RKO (cell line): ENCODE data around the gene SLC6A7.
"Not testable (repeated sequence)": the region's sequence is repeated elsewhere in the genome, so short reads cannot be mapped to it uniquely, and the experiment has no call there.

Experiments used
- DNase-seq: peaks from one replicate; pipeline ENCODE4 v3.0.0-alpha.2; 2016; ENCODE audit warnings: low spot score

Gene SLC6A7

GRCh38 chr5:150217873-150218692 lies 28.2 kb downstream of the SLC6A7 start:
- peak; percentile 75 for DNase-seq

DNA sequence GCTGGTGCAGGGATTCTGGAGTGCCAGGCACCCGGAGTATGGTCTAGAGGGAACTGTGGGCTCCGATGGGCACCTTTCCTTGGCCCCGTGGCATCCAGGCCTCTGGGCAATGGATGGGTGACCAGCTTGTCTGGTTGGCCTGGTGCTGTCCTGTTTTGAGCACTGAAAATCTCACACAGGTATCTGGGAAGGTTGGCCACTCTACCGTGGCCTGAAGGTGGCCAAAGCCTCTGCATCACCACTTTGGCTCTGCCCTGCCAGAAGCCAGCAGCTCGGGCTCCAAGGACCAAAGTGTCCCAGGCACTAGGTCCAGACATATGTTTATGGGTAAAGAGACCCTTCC lies 28.8 kb downstream of the SLC6A7 start:
- no peak for DNase-seq

DNA sequence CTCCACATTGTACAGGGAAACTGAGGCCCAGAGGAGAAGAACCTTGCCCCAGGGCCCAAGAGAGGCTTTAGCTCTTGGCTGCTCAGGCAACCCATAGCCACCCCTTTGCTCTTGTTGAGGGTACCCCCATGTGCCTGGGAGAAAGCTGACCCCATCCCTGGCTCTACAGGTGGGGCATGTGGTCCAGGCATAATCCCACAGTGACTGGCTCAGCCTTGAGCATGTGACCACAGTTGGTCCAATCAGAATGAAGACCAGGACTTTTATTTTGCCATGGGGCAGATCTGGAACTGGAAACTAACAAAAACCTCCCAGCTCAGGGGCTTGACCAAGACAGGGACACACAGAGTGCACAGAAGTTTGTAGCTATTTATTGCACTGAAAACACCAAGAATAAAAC lies 29.3 kb downstream of the SLC6A7 start:
- no peak for DNase-seq

DNA sequence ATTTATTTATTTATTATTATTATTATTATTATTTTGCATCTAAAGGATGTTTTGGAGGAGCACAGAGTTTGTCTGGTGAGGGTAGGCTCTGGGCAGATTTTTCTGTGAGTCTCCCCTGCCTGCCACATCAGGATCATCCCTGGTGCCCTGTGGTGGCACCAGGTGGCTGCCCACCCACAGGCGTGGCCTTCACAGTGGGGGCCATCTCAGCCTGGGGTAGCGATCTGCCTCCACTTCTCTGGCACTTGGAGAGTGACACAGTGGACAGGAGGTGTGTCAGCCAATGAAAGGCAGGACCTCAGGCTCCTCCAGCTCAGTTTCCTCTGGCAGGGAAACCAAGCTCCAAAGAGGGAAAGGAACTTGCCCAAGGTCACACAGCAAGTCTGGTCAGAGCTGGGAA lies 30.0 kb downstream of the SLC6A7 start:
- no peak for DNase-seq

GRCh38 chr5:150221471-150221870 lies 31.6 kb downstream of the SLC6A7 start:
- DNase-seq = no peak

GRCh38 chr5:150222906-150223305 lies 33.0 kb downstream of the SLC6A7 start:
- DNase-seq = no peak

GRCh38 chr5:150223474-150223873 lies 33.6 kb downstream of the SLC6A7 start:
- no peak for DNase-seq

- DNase-seq = no peak
These were observed 34.7 kb downstream of the SLC6A7 start for GRCh38 chr5:150224483-150225027.

- DNase-seq = no peak
These were observed 37.2 kb downstream of the SLC6A7 start for GRCh38 chr5:150227036-150227435.

- no peak for DNase-seq
These were observed 37.9 kb downstream of the SLC6A7 start for GRCh38 chr5:150227606-150228273.

GRCh38 chr5:150229571-150229970 lies 39.7 kb downstream of the SLC6A7 start:
- no peak for DNase-seq

GRCh38 chr5:150230842-150231241 lies 41.0 kb downstream of the SLC6A7 start:
- DNase-seq = no peak

DNA sequence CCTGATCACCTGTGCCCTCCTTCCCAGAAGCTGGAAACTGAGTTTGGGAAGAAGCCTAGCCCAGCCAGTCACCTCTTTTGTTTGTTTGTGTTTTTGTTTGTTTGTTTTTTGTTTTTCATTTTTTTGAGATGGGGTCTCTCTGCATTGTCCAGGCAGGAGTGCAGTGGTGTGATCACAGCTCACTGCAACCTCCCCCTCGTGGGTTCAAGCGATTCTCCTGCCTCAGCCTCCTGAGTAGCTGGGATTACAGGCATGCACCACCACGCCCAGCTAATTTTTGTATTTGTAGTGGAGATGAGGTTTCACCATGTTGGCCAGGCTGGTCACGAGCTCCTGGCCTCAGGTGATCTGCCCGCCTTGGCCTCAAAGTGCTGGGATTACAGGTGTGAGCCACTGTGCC lies 43.8 kb downstream of the SLC6A7 start:
- DNase-seq = not testable (repeated sequence)

DNA sequence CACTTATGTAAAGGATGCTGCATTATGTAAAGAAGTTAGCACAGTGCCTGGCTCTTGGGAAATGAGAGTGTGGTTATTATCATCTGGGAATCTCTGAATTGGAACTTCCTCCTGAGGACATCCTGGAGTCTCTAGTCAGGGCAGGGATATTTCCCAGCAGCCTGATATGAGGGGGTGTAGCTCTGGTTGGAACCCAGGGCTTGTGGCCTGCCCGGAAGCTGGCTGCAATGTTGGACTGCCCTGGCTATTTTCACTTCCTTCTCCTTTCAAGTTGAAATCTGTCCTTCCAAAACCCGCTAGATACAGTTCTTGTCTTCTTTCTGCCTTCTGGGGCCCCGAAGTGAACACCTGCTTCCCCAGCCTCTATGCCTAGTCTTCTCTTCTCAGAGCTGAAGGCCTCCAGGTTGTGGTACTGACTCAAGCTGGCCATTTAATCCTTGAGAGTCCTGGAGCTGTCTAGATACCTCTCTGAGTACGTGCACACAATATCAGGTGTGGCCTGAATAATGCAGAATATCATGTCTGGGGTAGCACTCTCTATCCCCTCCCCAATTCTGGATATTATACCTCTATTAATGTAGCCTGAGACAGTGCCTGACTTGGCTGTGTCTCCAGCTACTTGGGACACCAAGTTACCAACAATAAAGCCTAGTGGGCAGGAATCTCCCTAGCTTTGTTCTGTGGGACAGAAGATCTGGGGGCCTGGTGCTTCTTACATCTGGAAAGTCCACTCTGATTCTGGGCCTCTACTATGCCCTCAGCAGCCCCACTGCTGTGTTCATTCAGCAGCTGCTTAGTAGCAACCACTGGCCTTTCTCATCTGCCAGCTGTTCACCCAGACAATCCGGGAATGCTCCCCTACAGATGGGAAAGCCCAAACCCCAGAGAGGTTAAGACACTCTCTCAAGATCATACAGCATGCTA lies 45.0 kb downstream of the SLC6A7 start:
- DNase-seq = no peak

GRCh38 chr5:150235500-150235854 lies 45.6 kb downstream of the SLC6A7 start:
- no peak for DNase-seq

GRCh38 chr5:150236313-150236712 lies 46.5 kb downstream of the SLC6A7 start:
- no peak for DNase-seq

DNA sequence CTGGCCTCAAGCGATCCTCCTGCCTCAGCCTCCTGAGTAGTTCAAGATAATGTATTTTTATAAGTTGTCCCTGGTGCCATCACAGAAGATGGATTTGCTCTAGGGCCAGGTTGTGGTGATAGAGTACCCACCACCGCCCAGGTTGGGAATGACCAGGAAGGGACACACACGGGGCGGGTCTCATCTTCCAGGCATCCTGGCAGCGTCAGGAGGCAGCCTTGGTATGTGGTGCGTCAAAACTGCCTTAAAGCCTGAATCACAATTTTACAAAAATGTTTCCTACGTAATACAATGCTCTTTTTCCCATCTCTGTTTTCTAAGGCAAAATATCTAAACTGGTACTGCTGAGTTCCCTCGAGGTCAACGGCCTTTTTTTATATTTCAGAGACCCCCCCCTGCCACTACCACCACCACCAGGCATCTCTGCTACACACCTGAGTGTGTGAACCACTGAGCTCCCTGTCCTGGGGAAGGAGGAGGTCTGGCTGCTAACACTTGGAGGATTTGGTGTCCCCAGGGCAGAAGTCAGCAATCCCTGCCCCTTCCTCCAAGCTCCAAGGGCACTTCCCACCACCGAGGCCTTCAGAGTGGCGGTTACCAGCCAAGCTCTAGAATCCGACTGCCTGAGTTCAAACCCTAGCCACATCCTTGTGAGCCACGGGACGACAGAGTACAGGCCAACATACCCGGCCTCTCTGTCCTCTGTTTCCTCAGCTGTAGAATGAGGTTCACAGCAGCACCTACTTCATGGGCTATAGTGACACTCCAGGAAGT lies 47.3 kb downstream of the SLC6A7 start:
- DNase-seq = no peak

DNA sequence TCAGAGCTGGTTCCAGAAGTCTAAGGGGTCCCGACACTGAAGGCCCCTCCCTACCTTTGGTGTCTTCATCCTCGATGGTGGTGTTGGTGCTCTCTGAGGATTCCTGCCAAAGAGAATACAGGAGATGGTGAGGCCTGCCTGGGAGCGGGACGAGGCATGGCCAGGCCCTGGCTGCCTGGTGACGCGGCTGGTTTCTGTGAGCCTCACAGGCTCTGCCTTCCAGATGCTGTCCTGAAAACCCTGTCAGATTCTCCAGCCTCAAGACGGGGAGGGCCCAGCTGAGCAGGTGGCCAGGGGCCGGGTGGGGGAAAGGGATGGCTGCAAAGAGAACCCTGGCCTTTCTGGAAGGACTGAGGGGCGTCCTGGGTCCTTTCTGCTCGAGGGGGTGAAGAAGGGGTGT lies 48.8 kb downstream of the SLC6A7 start:
- DNase-seq = no peak

DNA sequence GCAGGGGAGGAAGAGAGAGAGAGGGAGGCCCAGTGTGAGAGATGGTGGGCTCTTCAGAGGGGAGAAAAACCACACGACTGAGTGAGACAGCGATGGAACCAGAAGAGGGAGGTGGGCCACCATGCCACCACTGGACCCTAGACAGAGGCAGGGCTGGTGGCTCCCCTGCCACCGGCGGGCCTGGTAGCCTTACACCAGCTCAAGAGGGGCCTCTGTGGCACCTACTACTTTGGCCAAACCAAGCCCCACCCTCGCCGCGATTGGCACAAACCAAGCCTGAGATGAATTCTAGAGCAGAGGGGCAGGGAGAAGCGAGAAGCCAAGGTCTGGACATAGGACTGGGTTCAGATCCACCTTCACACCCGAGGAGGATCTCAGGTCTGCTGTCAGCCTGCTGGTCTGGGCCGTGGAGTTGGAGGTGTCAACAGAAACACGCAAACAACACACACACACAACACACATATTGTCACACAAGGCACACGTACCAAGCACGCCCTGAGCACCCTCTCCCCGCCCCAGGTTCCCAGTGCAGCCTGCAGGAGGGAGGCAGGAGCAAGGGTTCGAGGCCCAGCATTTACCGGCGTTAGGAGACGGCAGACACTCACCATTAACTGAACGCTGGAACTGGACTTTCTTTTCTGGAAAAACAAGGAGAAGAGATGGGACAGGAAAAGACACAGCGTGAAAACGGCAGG lies 49.4 kb downstream of the SLC6A7 start:
- DNase-seq = no peak

DNA sequence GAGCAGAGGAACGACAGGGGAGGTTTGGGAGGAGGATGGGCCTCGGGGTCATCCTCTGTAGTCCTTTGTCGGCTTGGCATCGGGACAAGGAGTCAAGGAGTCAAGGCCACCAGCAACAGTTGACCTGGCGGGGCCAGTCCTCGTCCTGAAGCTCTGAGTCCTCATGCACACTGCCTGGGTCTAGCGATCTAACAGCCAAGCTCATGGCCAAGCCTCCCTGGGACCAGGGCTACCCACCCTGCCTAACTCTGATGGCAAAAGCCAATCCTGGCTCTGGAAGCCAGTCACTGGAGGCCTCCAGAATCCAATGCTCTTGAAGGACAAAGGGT lies 49.9 kb downstream of the SLC6A7 start:
- no peak for DNase-seq
